ENCODE data around the gene DNMT3B. TPM values are rescaled to one million over a fixed set of nuclear protein-coding genes. Genes with fewer than 3 reads are reported as not detected.

Gene DNMT3B
- total and polyA plus RNA-seq, 4 donors: 0.25 to 1.9 (median 0.75) TPM

GRCh38 chr20:32839227-32839981 is 77.2 kb downstream of the DNMT3B start:
- H3K9me3 ChIP-seq (ENCODE audit: control insufficient read depth, low read length): no peaks in the 10 kb centered on the region
- no peak overlapping the region for H3K4me3 ChIP-seq (ENCODE audit: low read length in 2 of 2)
- WGBS, 2 donors: 93% methylated on average over 17 of the region's 17 CpGs
- peaks cover 5% of the 10 kb centered on the region in 2 donors for H3K36me3 ChIP-seq (ENCODE audit: control insufficient read depth in 1 of 2, insufficient read depth in 2 of 2, low read length in 1 of 2)
- ATAC-seq (ENCODE audit: low FRiP score) (no peak), DNase-seq (no peak)
- no peaks in the 10 kb centered on the region for H3K27me3 ChIP-seq (ENCODE audit: control insufficient read depth in 1 of 2, insufficient read depth in 2 of 2, low read length in 1 of 2)
- H3K4me1 ChIP-seq (ENCODE audit: control insufficient read depth in 1 of 2, insufficient read depth in 2 of 2, low read length in 2 of 2): no peaks in the 10 kb centered on the region
- no peak overlapping the region for H3K27ac ChIP-seq (ENCODE audit: low read depth in 1 of 2, low read length in 2 of 2)
- intact Hi-C loops (cut with DNase I): no loop called here

DNA sequence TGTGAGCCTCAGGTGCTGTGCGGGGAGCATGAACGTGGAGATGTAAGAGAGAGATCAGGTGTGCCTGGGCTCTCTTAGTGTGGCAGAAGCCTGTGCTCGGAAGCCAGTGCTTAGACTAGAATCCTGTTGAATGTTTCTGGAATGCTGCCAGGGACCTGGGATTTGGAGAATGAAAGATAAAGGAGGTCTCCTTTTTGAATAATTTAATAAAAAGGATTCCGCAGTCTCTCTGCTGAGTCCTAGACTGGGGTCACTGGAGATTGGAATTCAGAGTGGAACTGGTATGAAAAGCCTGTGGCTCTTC is 77.7 kb downstream of the DNMT3B start:
- no peaks in the 10 kb centered on the region for H3K4me1 ChIP-seq (ENCODE audit: control insufficient read depth in 1 of 2, insufficient read depth in 2 of 2, low read length in 2 of 2)
- peaks cover 5% of the 10 kb centered on the region in 2 donors for H3K36me3 ChIP-seq (ENCODE audit: control insufficient read depth in 1 of 2, insufficient read depth in 2 of 2, low read length in 1 of 2)
- intact Hi-C loops (cut with DNase I): no loop called here
- H3K27ac ChIP-seq (ENCODE audit: low read depth in 1 of 2, low read length in 2 of 2): no peak overlapping the region
- no peak for DNase-seq
- H3K27me3 ChIP-seq (ENCODE audit: control insufficient read depth in 1 of 2, insufficient read depth in 2 of 2, low read length in 1 of 2): no peaks in the 10 kb centered on the region
- no peaks in the 10 kb centered on the region for H3K9me3 ChIP-seq (ENCODE audit: control insufficient read depth, low read length)
- WGBS, 2 donors: 87 to 92% methylated on average over 4 of the region's 4 CpGs
- no peak for ATAC-seq (ENCODE audit: low FRiP score)
- no peak overlapping the region for H3K4me3 ChIP-seq (ENCODE audit: low read length in 2 of 2)

- H3K9me3 ChIP-seq (ENCODE audit: control insufficient read depth, low read length): no peaks in the 10 kb centered on the region
- H3K4me3 ChIP-seq (ENCODE audit: low read length in 2 of 2): no peak overlapping the region
- WGBS, 2 donors: 76 to 81% methylated on average over 9 of the region's 9 CpGs
- ATAC-seq (ENCODE audit: low FRiP score) (no peak), DNase-seq (no peak)
- H3K27ac ChIP-seq (ENCODE audit: low read depth in 1 of 2, low read length in 2 of 2): no peak overlapping the region
- H3K36me3 ChIP-seq (ENCODE audit: control insufficient read depth in 1 of 2, insufficient read depth in 2 of 2, low read length in 1 of 2): peaks cover 3 to 5% of the 10 kb centered on the region in 2 donors
- no peaks in the 10 kb centered on the region for H3K4me1 ChIP-seq (ENCODE audit: control insufficient read depth in 1 of 2, insufficient read depth in 2 of 2, low read length in 2 of 2)
- H3K27me3 ChIP-seq (ENCODE audit: control insufficient read depth in 1 of 2, insufficient read depth in 2 of 2, low read length in 1 of 2): no peaks in the 10 kb centered on the region
- intact Hi-C loops (cut with DNase I): no loop called here
These were observed 79.0 kb downstream of the DNMT3B start for GRCh38 chr20:32841174-32841573.

- Histone ChIP-seq H3K9me3 (ENCODE audit: control insufficient read depth, low read length) (no peaks in the 10 kb centered on the region), H3K4me3 (ENCODE audit: low read length in 2 of 2) (no peak overlapping the region), H3K27ac (ENCODE audit: low read depth in 1 of 2, low read length in 2 of 2) (no peak overlapping the region), H3K27me3 (ENCODE audit: control insufficient read depth in 1 of 2, insufficient read depth in 2 of 2, low read length in 1 of 2) (no peaks in the 10 kb centered on the region), H3K36me3 (ENCODE audit: control insufficient read depth in 1 of 2, insufficient read depth in 2 of 2, low read length in 1 of 2) (peaks cover 0 to 5% of the 10 kb centered on the region in 2 donors), H3K4me1 (ENCODE audit: control insufficient read depth in 1 of 2, insufficient read depth in 2 of 2, low read length in 2 of 2) (no peaks in the 10 kb centered on the region)
- 78 to 98% methylated on average over 2 of the region's 2 CpGs for WGBS, 2 donors
- DNase-seq (no peak), ATAC-seq (ENCODE audit: low FRiP score) (no peak)
- intact Hi-C loops (cut with DNase I): no loop called here
These were observed 79.4 kb downstream of the DNMT3B start for GRCh38 chr20:32841632-32842031.

DNA sequence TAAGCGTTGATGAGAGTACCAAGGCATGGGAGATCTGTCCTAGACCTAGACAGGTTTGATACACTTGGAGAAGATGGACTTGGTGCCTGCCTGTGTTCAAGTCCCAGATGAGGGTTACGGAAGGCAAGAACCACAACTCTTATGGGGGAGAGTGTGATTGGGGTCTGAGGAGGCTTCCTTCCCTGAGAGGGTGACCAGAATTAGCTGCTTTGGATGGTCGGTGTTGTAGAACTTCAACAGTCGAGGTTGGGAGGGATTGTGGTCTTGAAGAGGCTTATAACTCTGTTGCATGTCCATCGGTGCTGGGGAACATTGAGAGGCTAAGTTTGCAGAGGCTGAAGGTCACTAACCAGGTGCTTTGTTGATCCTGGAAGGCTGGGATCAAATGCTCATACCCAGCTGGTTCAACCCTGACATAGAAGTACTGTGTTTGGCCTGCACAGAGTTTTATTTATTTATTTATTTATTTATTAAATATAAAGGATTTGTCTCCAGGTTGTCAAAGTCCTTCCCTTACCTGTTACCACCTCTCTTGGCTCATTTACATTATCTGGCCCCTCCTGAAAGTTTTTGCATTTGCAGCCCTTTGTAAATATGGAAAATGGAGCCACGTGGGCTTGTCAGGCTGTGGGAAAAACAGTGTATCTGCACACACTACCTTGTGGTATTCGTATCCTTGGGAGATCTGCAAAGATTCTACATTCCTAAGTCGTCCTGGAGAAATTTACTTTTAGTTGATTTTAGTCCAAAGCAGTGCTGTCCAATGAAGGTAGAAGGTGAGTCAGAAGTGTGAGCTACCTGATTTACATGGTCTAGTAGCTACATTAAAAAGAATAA is 80.7 kb downstream of the DNMT3B start:
- WGBS, 2 donors: 86 to 90% methylated on average over 8 of the region's 8 CpGs

GRCh38 chr20:32845786-32846185 is 83.6 kb downstream of the DNMT3B start:
- Histone ChIP-seq H3K27ac (ENCODE audit: low read depth in 1 of 2, low read length in 2 of 2) (no peak overlapping the region), H3K4me3 (ENCODE audit: low read length in 2 of 2) (no peak overlapping the region), H3K9me3 (ENCODE audit: control insufficient read depth, low read length) (no peaks in the 10 kb centered on the region), H3K27me3 (ENCODE audit: control insufficient read depth in 1 of 2, insufficient read depth in 2 of 2, low read length in 1 of 2) (no peaks in the 10 kb centered on the region), H3K36me3 (ENCODE audit: control insufficient read depth in 1 of 2, insufficient read depth in 2 of 2, low read length in 1 of 2) (peaks cover 8 to 12% of the 10 kb centered on the region in 2 donors), H3K4me1 (ENCODE audit: control insufficient read depth in 1 of 2, insufficient read depth in 2 of 2, low read length in 2 of 2) (no peaks in the 10 kb centered on the region)
- WGBS, 2 donors: 85 to 90% methylated on average over 2 of the region's 2 CpGs
- ATAC-seq (ENCODE audit: low FRiP score): no peak
- intact Hi-C loops (cut with DNase I): no loop called here
- no peak for DNase-seq

More for the DNA sequence above, 80.7 kb downstream of the DNMT3B start:
- no peaks in the 10 kb centered on the region for H3K4me1 ChIP-seq (ENCODE audit: control insufficient read depth in 1 of 2, insufficient read depth in 2 of 2, low read length in 2 of 2)
- no peak overlapping the region for H3K4me3 ChIP-seq (ENCODE audit: low read length in 2 of 2)
- H3K27ac ChIP-seq (ENCODE audit: low read depth in 1 of 2, low read length in 2 of 2): no peak overlapping the region
- H3K9me3 ChIP-seq (ENCODE audit: control insufficient read depth, low read length): no peaks in the 10 kb centered on the region
- intact Hi-C loops (cut with DNase I): no loop called here
- no peak for DNase-seq
- H3K27me3 ChIP-seq (ENCODE audit: control insufficient read depth in 1 of 2, insufficient read depth in 2 of 2, low read length in 1 of 2): no peaks in the 10 kb centered on the region
- H3K36me3 ChIP-seq (ENCODE audit: control insufficient read depth in 1 of 2, insufficient read depth in 2 of 2, low read length in 1 of 2): peaks cover 3 to 9% of the 10 kb centered on the region in 2 donors
- no peak for ATAC-seq (ENCODE audit: low FRiP score)

GRCh38 chr20:32846852-32847251 is 84.7 kb downstream of the DNMT3B start:
- Histone ChIP-seq H3K27ac (ENCODE audit: low read depth in 1 of 2, low read length in 2 of 2) (no peak overlapping the region), H3K4me3 (ENCODE audit: low read length in 2 of 2) (no peak overlapping the region), H3K9me3 (ENCODE audit: control insufficient read depth, low read length) (no peaks in the 10 kb centered on the region), H3K4me1 (ENCODE audit: control insufficient read depth in 1 of 2, insufficient read depth in 2 of 2, low read length in 2 of 2) (no peaks in the 10 kb centered on the region), H3K27me3 (ENCODE audit: control insufficient read depth in 1 of 2, insufficient read depth in 2 of 2, low read length in 1 of 2) (no peaks in the 10 kb centered on the region), H3K36me3 (ENCODE audit: control insufficient read depth in 1 of 2, insufficient read depth in 2 of 2, low read length in 1 of 2) (peaks cover 8 to 12% of the 10 kb centered on the region in 2 donors)
- 93 to 96% methylated on average over 5 of the region's 5 CpGs for WGBS, 2 donors
- DNase-seq: no peak
- ATAC-seq (ENCODE audit: low FRiP score): no peak
- intact Hi-C loops (cut with DNase I): no loop called here

DNA sequence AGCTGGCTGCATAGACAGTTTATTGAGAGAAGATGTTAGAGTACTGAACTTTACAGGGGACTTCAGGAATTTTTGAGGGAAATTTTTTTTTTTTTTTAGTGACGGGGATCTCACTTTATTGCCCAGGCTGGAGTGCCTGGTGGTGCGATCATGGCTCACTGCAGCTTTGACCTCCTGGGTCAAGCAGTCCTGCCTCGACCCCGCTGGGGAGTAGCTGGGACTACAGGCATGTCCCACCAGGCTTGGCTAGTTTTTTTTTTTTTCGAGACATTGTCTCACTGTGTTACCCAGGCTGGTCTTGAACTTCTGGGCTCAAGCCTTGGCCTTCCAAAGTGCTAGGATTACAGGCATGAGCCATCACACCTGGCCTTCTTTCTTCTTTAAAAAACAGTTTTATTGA is 85.8 kb downstream of the DNMT3B start:
- Histone ChIP-seq H3K4me3 (ENCODE audit: low read length in 2 of 2) (no peak overlapping the region), H3K4me1 (ENCODE audit: control insufficient read depth in 1 of 2, insufficient read depth in 2 of 2, low read length in 2 of 2) (no peaks in the 10 kb centered on the region), H3K27ac (ENCODE audit: low read depth in 1 of 2, low read length in 2 of 2) (no peak overlapping the region), H3K9me3 (ENCODE audit: control insufficient read depth, low read length) (no peaks in the 10 kb centered on the region), H3K27me3 (ENCODE audit: control insufficient read depth in 1 of 2, insufficient read depth in 2 of 2, low read length in 1 of 2) (no peaks in the 10 kb centered on the region), H3K36me3 (ENCODE audit: control insufficient read depth in 1 of 2, insufficient read depth in 2 of 2, low read length in 1 of 2) (peaks cover 7 to 8% of the 10 kb centered on the region in 2 donors)
- intact Hi-C loops (cut with DNase I): no loop called here
- ATAC-seq (ENCODE audit: low FRiP score) (no peak), DNase-seq (no peak)
- 91 to 92% methylated on average over 5 of the region's 5 CpGs for WGBS, 2 donors

DNA sequence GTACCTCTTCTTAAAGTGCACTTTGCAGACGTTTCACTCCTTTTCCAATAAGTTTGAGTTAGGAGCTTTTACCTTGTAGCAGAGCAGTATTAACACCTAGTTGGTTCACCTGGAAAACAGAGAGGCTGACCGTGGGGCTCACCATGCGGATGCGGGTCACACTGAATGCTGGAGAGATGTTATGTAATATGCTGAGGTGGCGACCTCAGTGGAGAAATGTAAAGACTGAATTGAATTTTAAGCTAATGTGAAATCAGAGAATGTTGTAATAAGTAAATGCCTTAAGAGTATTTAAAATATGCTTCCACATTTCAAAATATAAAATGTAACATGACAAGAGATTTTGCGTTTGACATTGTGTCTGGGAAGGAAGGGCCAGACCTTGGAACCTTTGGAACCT is 86.7 kb downstream of the DNMT3B start:
- H3K27me3 ChIP-seq (ENCODE audit: control insufficient read depth in 1 of 2, insufficient read depth in 2 of 2, low read length in 1 of 2): no peaks in the 10 kb centered on the region
- H3K36me3 ChIP-seq (ENCODE audit: control insufficient read depth in 1 of 2, insufficient read depth in 2 of 2, low read length in 1 of 2): peaks cover 7 to 8% of the 10 kb centered on the region in 2 donors
- no peak for ATAC-seq (ENCODE audit: low FRiP score)

More for the DNA sequence above, 86.7 kb downstream of the DNMT3B start:
- Histone ChIP-seq H3K27ac (ENCODE audit: low read depth in 1 of 2, low read length in 2 of 2) (no peak overlapping the region), H3K4me3 (ENCODE audit: low read length in 2 of 2) (no peak overlapping the region), H3K4me1 (ENCODE audit: control insufficient read depth in 1 of 2, insufficient read depth in 2 of 2, low read length in 2 of 2) (no peaks in the 10 kb centered on the region), H3K9me3 (ENCODE audit: control insufficient read depth, low read length) (no peaks in the 10 kb centered on the region)
- no peak for DNase-seq
- WGBS, 2 donors: 82 to 84% methylated on average over 6 of the region's 6 CpGs
- intact Hi-C loops (cut with DNase I): no loop called here

Data from aorta (tissue), 5 donors.